ENCODE data around the gene TOGARAM1. TPM values are rescaled to one million over a fixed set of nuclear protein-coding genes. Genes with fewer than 3 reads are reported as not detected.

The TOGARAM1 gene
- total RNA-seq, 1 donor from 2014 or later, result 42.3 TPM

GRCh38 chr14:44945264-44945663 is 16.7 kb upstream of the TOGARAM1 start:
- Histone ChIP-seq H3K9me3 (ENCODE audit: control insufficient read depth in 3 of 3, low read length in 3 of 3) (no peaks in the 10 kb centered on the region), H3K27ac (ENCODE audit: low read depth, low read length) (no peak overlapping the region), H3K4me1 (ENCODE audit: control insufficient read depth in 3 of 3, insufficient read depth in 3 of 3, low read length in 3 of 3) (no peaks in the 10 kb centered on the region), H3K36me3 (ENCODE audit: control insufficient read depth in 3 of 3, insufficient read depth in 3 of 3, low read length in 3 of 3) (peaks cover 0 to 18% (median 16%) of the 10 kb centered on the region in 3 donors), H3K9ac (ENCODE audit: low read depth in 1 of 3, low read length in 3 of 3) (no peak overlapping the region), H3K27me3 (ENCODE audit: control insufficient read depth in 3 of 3, insufficient read depth in 3 of 3, low read length in 3 of 3) (no peaks in the 10 kb centered on the region), H3K4me3 (ENCODE audit: low read length in 3 of 3) (no peak overlapping the region)

GRCh38 chr14:44951051-44951450 is 10.9 kb upstream of the TOGARAM1 start:
- H3K36me3 ChIP-seq (ENCODE audit: control insufficient read depth in 3 of 3, insufficient read depth in 3 of 3, low read length in 3 of 3), result peaks cover 0 to 3% (median 0%) of the 10 kb centered on the region in 3 donors
- H3K27ac ChIP-seq (ENCODE audit: low read depth, low read length), result no peak overlapping the region
- no peaks in the 10 kb centered on the region for H3K27me3 ChIP-seq (ENCODE audit: control insufficient read depth in 3 of 3, insufficient read depth in 3 of 3, low read length in 3 of 3)
- no peak overlapping the region for H3K4me3 ChIP-seq (ENCODE audit: low read length in 3 of 3)
- no peak overlapping the region for H3K9ac ChIP-seq (ENCODE audit: low read depth in 1 of 3, low read length in 3 of 3)
- H3K9me3 ChIP-seq (ENCODE audit: control insufficient read depth in 3 of 3, low read length in 3 of 3), result no peaks in the 10 kb centered on the region
- H3K4me1 ChIP-seq (ENCODE audit: control insufficient read depth in 3 of 3, insufficient read depth in 3 of 3, low read length in 3 of 3), result no peaks in the 10 kb centered on the region

DNA sequence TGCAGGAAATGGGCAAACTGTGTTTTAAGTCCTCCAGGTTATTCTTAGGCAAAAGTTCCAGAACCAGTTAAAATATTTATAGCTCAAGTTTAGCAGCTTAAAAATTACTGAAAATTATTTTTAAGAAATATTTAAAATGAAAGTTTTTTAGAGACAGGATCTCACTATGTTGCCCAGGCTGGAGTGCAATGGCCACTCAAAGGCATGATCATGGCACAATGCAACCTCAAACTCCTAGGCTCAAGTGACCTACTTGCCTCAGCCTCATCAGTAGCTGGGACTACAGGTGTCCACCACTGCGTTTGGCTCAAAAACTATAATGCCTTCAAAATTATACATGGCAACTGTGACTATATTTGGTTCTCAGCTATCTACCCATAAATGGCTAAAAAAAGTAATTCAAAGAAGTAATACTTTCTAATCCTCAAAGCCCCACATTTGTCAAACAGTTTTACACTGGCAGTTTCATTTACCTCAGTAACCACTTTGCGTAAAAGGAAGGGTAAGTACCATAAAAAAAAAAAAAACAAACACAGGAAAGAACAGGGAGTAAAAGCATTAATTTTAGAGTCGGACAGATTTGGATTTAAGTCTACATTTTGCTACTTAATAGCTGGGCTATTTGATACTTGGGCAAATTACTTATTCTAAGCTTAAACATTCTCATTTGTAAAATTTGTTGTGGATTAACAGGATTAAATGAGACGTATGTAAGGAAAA is 9.4 kb upstream of the TOGARAM1 start:
- H3K36me3 ChIP-seq (ENCODE audit: control insufficient read depth in 3 of 3, insufficient read depth in 3 of 3, low read length in 3 of 3), result no peaks in the 10 kb centered on the region
- no peaks in the 10 kb centered on the region for H3K27me3 ChIP-seq (ENCODE audit: control insufficient read depth in 3 of 3, insufficient read depth in 3 of 3, low read length in 3 of 3)
- no peaks in the 10 kb centered on the region for H3K4me1 ChIP-seq (ENCODE audit: control insufficient read depth in 3 of 3, insufficient read depth in 3 of 3, low read length in 3 of 3)
- no peak overlapping the region for H3K27ac ChIP-seq (ENCODE audit: low read depth, low read length)
- H3K9ac ChIP-seq (ENCODE audit: low read depth in 1 of 3, low read length in 3 of 3), result no peak overlapping the region
- H3K9me3 ChIP-seq (ENCODE audit: control insufficient read depth in 3 of 3, low read length in 3 of 3), result no peaks in the 10 kb centered on the region
- H3K4me3 ChIP-seq (ENCODE audit: low read length in 3 of 3), result no peak overlapping the region

DNA sequence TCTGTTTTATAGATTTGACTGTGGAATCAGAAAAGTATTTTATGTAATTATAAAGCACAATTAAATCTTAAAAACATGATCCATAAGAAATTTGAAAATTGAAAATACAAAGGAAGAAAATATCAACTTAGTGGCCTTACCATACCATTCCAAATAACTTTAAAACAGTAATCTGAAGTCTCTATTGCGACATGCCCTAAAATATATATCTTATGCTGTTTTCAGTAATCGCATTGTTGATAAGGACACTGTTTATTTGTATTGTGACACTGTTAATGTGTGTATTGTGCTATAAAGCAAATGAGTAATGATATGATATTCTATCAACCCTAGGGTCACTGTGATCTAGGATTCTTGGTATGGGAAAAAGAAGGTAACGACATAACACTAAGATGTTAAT is 7.2 kb upstream of the TOGARAM1 start:
- no peak overlapping the region for H3K9ac ChIP-seq (ENCODE audit: low read depth in 1 of 3, low read length in 3 of 3)
- no peaks in the 10 kb centered on the region for H3K27me3 ChIP-seq (ENCODE audit: control insufficient read depth in 3 of 3, insufficient read depth in 3 of 3, low read length in 3 of 3)
- H3K36me3 ChIP-seq (ENCODE audit: control insufficient read depth in 3 of 3, insufficient read depth in 3 of 3, low read length in 3 of 3), result no peaks in the 10 kb centered on the region
- no peak overlapping the region for H3K4me3 ChIP-seq (ENCODE audit: low read length in 3 of 3)
- H3K27ac ChIP-seq (ENCODE audit: low read depth, low read length), result no peak overlapping the region
- no peaks in the 10 kb centered on the region for H3K4me1 ChIP-seq (ENCODE audit: control insufficient read depth in 3 of 3, insufficient read depth in 3 of 3, low read length in 3 of 3)
- no peaks in the 10 kb centered on the region for H3K9me3 ChIP-seq (ENCODE audit: control insufficient read depth in 3 of 3, low read length in 3 of 3)

GRCh38 chr14:44955528-44955927 is 6.5 kb upstream of the TOGARAM1 start:
- H3K27ac ChIP-seq (ENCODE audit: low read depth, low read length), result no peak overlapping the region
- no peaks in the 10 kb centered on the region for H3K27me3 ChIP-seq (ENCODE audit: control insufficient read depth in 3 of 3, insufficient read depth in 3 of 3, low read length in 3 of 3)
- no peaks in the 10 kb centered on the region for H3K9me3 ChIP-seq (ENCODE audit: control insufficient read depth in 3 of 3, low read length in 3 of 3)
- no peak overlapping the region for H3K9ac ChIP-seq (ENCODE audit: low read depth in 1 of 3, low read length in 3 of 3)
- H3K4me3 ChIP-seq (ENCODE audit: low read length in 3 of 3), result no peak overlapping the region
- H3K4me1 ChIP-seq (ENCODE audit: control insufficient read depth in 3 of 3, insufficient read depth in 3 of 3, low read length in 3 of 3), result peaks cover 0 to 7% (median 6%) of the 10 kb centered on the region in 3 donors
- H3K36me3 ChIP-seq (ENCODE audit: control insufficient read depth in 3 of 3, insufficient read depth in 3 of 3, low read length in 3 of 3), result no peaks in the 10 kb centered on the region

DNA sequence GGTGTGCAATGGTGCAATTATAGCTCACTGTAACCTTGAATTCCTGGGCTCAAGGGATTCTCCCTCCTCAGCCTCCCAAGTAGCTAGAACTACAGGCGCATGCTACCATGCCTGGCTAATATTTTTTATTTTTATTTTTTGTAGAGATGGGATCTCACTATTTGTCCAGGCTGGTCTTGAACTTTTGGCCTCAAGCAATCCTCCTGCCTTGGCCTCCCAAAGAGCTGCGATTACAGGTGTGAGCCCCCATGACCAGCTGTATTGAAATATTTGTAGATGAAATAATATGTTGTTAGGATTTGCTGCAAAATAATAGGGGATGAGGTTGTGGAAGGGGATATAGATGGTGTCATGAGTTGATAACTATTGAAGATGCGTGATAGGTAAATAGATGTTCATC is 5.1 kb upstream of the TOGARAM1 start:
- H3K27ac ChIP-seq (ENCODE audit: low read depth, low read length), result no peak overlapping the region
- no peak overlapping the region for H3K4me3 ChIP-seq (ENCODE audit: low read length in 3 of 3)
- no peak overlapping the region for H3K9ac ChIP-seq (ENCODE audit: low read depth in 1 of 3, low read length in 3 of 3)
- no peaks in the 10 kb centered on the region for H3K9me3 ChIP-seq (ENCODE audit: control insufficient read depth in 3 of 3, low read length in 3 of 3)
- peaks cover 0 to 2% (median 0%) of the 10 kb centered on the region in 3 donors for H3K36me3 ChIP-seq (ENCODE audit: control insufficient read depth in 3 of 3, insufficient read depth in 3 of 3, low read length in 3 of 3)
- H3K27me3 ChIP-seq (ENCODE audit: control insufficient read depth in 3 of 3, insufficient read depth in 3 of 3, low read length in 3 of 3), result no peaks in the 10 kb centered on the region
- H3K4me1 ChIP-seq (ENCODE audit: control insufficient read depth in 3 of 3, insufficient read depth in 3 of 3, low read length in 3 of 3), result peaks cover 0 to 7% (median 6%) of the 10 kb centered on the region in 3 donors

GRCh38 chr14:44959538-44959937 is 2.5 kb upstream of the TOGARAM1 start:
- Histone ChIP-seq H3K4me1 (ENCODE audit: control insufficient read depth in 3 of 3, insufficient read depth in 3 of 3, low read length in 3 of 3) (peaks cover 15 to 22% (median 21%) of the 10 kb centered on the region in 3 donors), H3K9ac (ENCODE audit: low read depth in 1 of 3, low read length in 3 of 3) (no peak overlapping the region), H3K36me3 (ENCODE audit: control insufficient read depth in 3 of 3, insufficient read depth in 3 of 3, low read length in 3 of 3) (peaks cover 0 to 2% (median 0%) of the 10 kb centered on the region in 3 donors), H3K27ac (ENCODE audit: low read depth, low read length) (no peak overlapping the region), H3K4me3 (ENCODE audit: low read length in 3 of 3) (no peak overlapping the region), H3K27me3 (ENCODE audit: control insufficient read depth in 3 of 3, insufficient read depth in 3 of 3, low read length in 3 of 3) (no peaks in the 10 kb centered on the region), H3K9me3 (ENCODE audit: control insufficient read depth in 3 of 3, low read length in 3 of 3) (no peaks in the 10 kb centered on the region)

GRCh38 chr14:44960146-44960545 is 1.8 kb upstream of the TOGARAM1 start:
- Histone ChIP-seq H3K4me3 (ENCODE audit: low read length in 3 of 3) (peak overlapping the region in 2 of 3 donors; percentile 73 to 92), H3K27me3 (ENCODE audit: control insufficient read depth in 3 of 3, insufficient read depth in 3 of 3, low read length in 3 of 3) (no peaks in the 10 kb centered on the region), H3K36me3 (ENCODE audit: control insufficient read depth in 3 of 3, insufficient read depth in 3 of 3, low read length in 3 of 3) (peaks cover 0 to 2% (median 0%) of the 10 kb centered on the region in 3 donors), H3K9ac (ENCODE audit: low read depth in 1 of 3, low read length in 3 of 3) (peak overlapping the region; percentile 62 to 95 (median 68)), H3K9me3 (ENCODE audit: control insufficient read depth in 3 of 3, low read length in 3 of 3) (no peaks in the 10 kb centered on the region), H3K27ac (ENCODE audit: low read depth, low read length) (no peak overlapping the region), H3K4me1 (ENCODE audit: control insufficient read depth in 3 of 3, insufficient read depth in 3 of 3, low read length in 3 of 3) (peaks cover 16 to 22% (median 21%) of the 10 kb centered on the region in 3 donors)

DNA sequence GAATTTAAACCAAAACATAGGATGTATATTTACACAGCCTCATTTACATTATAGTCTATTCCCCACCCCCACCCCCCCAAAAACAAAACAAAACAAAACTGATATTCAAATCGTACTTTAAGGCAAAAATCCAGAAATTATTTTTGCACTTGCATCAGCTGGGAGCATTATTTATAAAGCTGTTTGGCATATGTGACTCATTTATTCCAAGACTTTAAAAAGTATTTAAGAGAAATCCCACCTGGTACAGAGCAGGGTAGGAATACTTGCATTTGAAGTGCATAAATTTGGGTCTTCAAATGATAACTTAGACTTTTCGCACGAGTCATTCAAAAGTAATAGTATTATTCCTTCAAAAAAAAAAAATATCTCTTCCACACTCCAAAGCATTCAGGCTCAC is 1.3 kb upstream of the TOGARAM1 start:
- no peaks in the 10 kb centered on the region for H3K9me3 ChIP-seq (ENCODE audit: control insufficient read depth in 3 of 3, low read length in 3 of 3)
- peak overlapping the region; percentile 77 for H3K27ac ChIP-seq (ENCODE audit: low read depth, low read length)
- H3K36me3 ChIP-seq (ENCODE audit: control insufficient read depth in 3 of 3, insufficient read depth in 3 of 3, low read length in 3 of 3), result peaks cover 0 to 2% (median 0%) of the 10 kb centered on the region in 3 donors
- no peaks in the 10 kb centered on the region for H3K27me3 ChIP-seq (ENCODE audit: control insufficient read depth in 3 of 3, insufficient read depth in 3 of 3, low read length in 3 of 3)
- peak overlapping the region; percentile 73 to 96 (median 92) for H3K4me3 ChIP-seq (ENCODE audit: low read length in 3 of 3)
- H3K4me1 ChIP-seq (ENCODE audit: control insufficient read depth in 3 of 3, insufficient read depth in 3 of 3, low read length in 3 of 3), result peaks cover 16 to 25% (median 21%) of the 10 kb centered on the region in 3 donors
- H3K9ac ChIP-seq (ENCODE audit: low read depth in 1 of 3, low read length in 3 of 3), result peak overlapping the region; percentile 68 to 95 (median 84)

GRCh38 chr14:44961151-44961553 is 838 bp upstream of the TOGARAM1 start:
- Histone ChIP-seq H3K4me1 (ENCODE audit: control insufficient read depth in 3 of 3, insufficient read depth in 3 of 3, low read length in 3 of 3) (peaks cover 16 to 27% (median 21%) of the 10 kb centered on the region in 3 donors), H3K4me3 (ENCODE audit: low read length in 3 of 3) (peak overlapping the region; percentile 73 to 96 (median 92)), H3K27me3 (ENCODE audit: control insufficient read depth in 3 of 3, insufficient read depth in 3 of 3, low read length in 3 of 3) (no peaks in the 10 kb centered on the region), H3K27ac (ENCODE audit: low read depth, low read length) (peak overlapping the region; percentile 77), H3K9ac (ENCODE audit: low read depth in 1 of 3, low read length in 3 of 3) (peak overlapping the region; percentile 68 to 95 (median 84)), H3K9me3 (ENCODE audit: control insufficient read depth in 3 of 3, low read length in 3 of 3) (no peaks in the 10 kb centered on the region), H3K36me3 (ENCODE audit: control insufficient read depth in 3 of 3, insufficient read depth in 3 of 3, low read length in 3 of 3) (peaks cover 0 to 2% (median 0%) of the 10 kb centered on the region in 3 donors)
